Measurements from ENCODE around the gene MYO16. TPM values are rescaled to one million over a fixed set of nuclear protein-coding genes. Genes with fewer than 3 reads are reported as not detected.

The MYO16 gene
- total and polyA plus RNA-seq, 7 donors = 0.01 to 0.46 (median 0.30) TPM

GRCh38 chr13:109113427-109113826, 484.0 kb downstream of the MYO16 start:
- Histone ChIP-seq H3K27ac (no peak overlapping the region), H3K36me3 (ENCODE audit: insufficient read depth in 1 of 2, low read depth in 1 of 2) (no peaks in the 10 kb centered on the region), H3K4me3 (no peak overlapping the region), H3K27me3 (ENCODE audit: insufficient read depth in 3 of 3, low read length in 2 of 3) (peaks cover 0 to 4% (median 0%) of the 10 kb centered on the region in 3 donors), H3K9me3 (no peaks in the 10 kb centered on the region), H3K4me1 (no peaks in the 10 kb centered on the region)
- no peak for ATAC-seq
- 81 to 97% (median 86%) methylated on average over 3 of the region's 3 CpGs for whole genome bisulfite sequencing, 3 donors
- intact Hi-C loops (cut with DNase I) = no loop called here
- DNase-seq = no peak
- TF ChIP-seq CTCF (IDR thresholded peaks at IDR 0.05) = no peak

- no peaks in the 10 kb centered on the region for H3K36me3 ChIP-seq (ENCODE audit: insufficient read depth in 1 of 2, low read depth in 1 of 2)
- H3K4me1 ChIP-seq = no peaks in the 10 kb centered on the region
- no peak for TF ChIP-seq CTCF (IDR thresholded peaks at IDR 0.05)
- no peak overlapping the region for H3K4me3 ChIP-seq
- WGBS, 3 donors = 79 to 82% (median 79%) methylated on average over 5 of the region's 5 CpGs
- DNase-seq (no peak), ATAC-seq (no peak)
- no peak overlapping the region for H3K27ac ChIP-seq
- H3K27me3 ChIP-seq (ENCODE audit: insufficient read depth in 3 of 3, low read length in 2 of 3) = peaks cover 0 to 4% (median 0%) of the 10 kb centered on the region in 3 donors
- intact Hi-C loops (cut with DNase I) = no loop called here
- no peaks in the 10 kb centered on the region for H3K9me3 ChIP-seq
These were observed 484.8 kb downstream of the MYO16 start for GRCh38 chr13:109114162-109114561.

GRCh38 chr13:109114991-109115390, 485.6 kb downstream of the MYO16 start:
- WGBS, 3 donors = 79 to 86% (median 84%) methylated on average over 2 of the region's 2 CpGs

GRCh38 chr13:109118521-109118920, 489.1 kb downstream of the MYO16 start:
- Histone ChIP-seq H3K27me3 (ENCODE audit: insufficient read depth in 3 of 3, low read length in 2 of 3) (peaks cover 0 to 4% (median 0%) of the 10 kb centered on the region in 3 donors), H3K27ac (no peak overlapping the region), H3K4me3 (no peak overlapping the region), H3K36me3 (ENCODE audit: insufficient read depth in 1 of 2, low read depth in 1 of 2) (no peaks in the 10 kb centered on the region), H3K4me1 (no peaks in the 10 kb centered on the region), H3K9me3 (no peaks in the 10 kb centered on the region)
- no peak for TF ChIP-seq CTCF (IDR thresholded peaks at IDR 0.05)
- DNase-seq = no peak
- 41 to 44% (median 42%) methylated on average over 1 of the region's 1 CpG for WGBS, 3 donors
- intact Hi-C loops (cut with DNase I) = no loop called here
- no peak for ATAC-seq

More at GRCh38 chr13:109114991-109115390, 485.6 kb downstream of the MYO16 start:
- intact Hi-C loops (cut with DNase I) = no loop called here
- Histone ChIP-seq H3K27me3 (ENCODE audit: insufficient read depth in 3 of 3, low read length in 2 of 3) (peaks cover 0 to 4% (median 0%) of the 10 kb centered on the region in 3 donors), H3K4me1 (no peaks in the 10 kb centered on the region), H3K4me3 (no peak overlapping the region), H3K27ac (no peak overlapping the region), H3K36me3 (ENCODE audit: insufficient read depth in 1 of 2, low read depth in 1 of 2) (no peaks in the 10 kb centered on the region), H3K9me3 (no peaks in the 10 kb centered on the region)
- DNase-seq (no peak), ATAC-seq (no peak)
- TF ChIP-seq CTCF (IDR thresholded peaks at IDR 0.05) = no peak

- no peaks in the 10 kb centered on the region for H3K4me1 ChIP-seq
- WGBS, 3 donors = 58 to 67% (median 62%) methylated on average over 1 of the region's 1 CpG
- intact Hi-C loops (cut with DNase I) = no loop called here
- no peaks in the 10 kb centered on the region for H3K9me3 ChIP-seq
- TF ChIP-seq CTCF (IDR thresholded peaks at IDR 0.05) = no peak
- no peaks in the 10 kb centered on the region for H3K36me3 ChIP-seq (ENCODE audit: insufficient read depth in 1 of 2, low read depth in 1 of 2)
- no peak overlapping the region for H3K27ac ChIP-seq
- H3K27me3 ChIP-seq (ENCODE audit: insufficient read depth in 3 of 3, low read length in 2 of 3) = no peaks in the 10 kb centered on the region
- no peak for ATAC-seq
- DNase-seq = no peak
- no peak overlapping the region for H3K4me3 ChIP-seq
These were observed 490.5 kb downstream of the MYO16 start for GRCh38 chr13:109119896-109120295.

All from psoas muscle (tissue), 8 donors.